ENCODE results near the gene KCNK15.
"Not testable (repeated sequence)": the region's sequence is repeated elsewhere in the genome, so short reads cannot be mapped to it uniquely, and the experiment has no call there.

KCNK15 gene

GRCh38 chr20:44745598-44746366 is at the start of gene KCNK15:
KCNK15 (plus strand) TSS chr20:44745865; CDS start chr20:44745911, 46 bp downstream.
- no peak for DNase-seq

GRCh38 chr20:44696315-44696714 is 49.4 kb upstream of the KCNK15 start:
- peak; percentile 34 for DNase-seq

GRCh38 chr20:44697041-44697440 is 48.6 kb upstream of the KCNK15 start:
- not testable (repeated sequence) for DNase-seq

GRCh38 chr20:44698351-44698750 is 47.3 kb upstream of the KCNK15 start:
- DNase-seq, result no peak

GRCh38 chr20:44700306-44700705 is 45.4 kb upstream of the KCNK15 start:
- DNase-seq, result no peak

- DNase-seq, result no peak
Observed at GRCh38 chr20:44701118-44701857, 44.4 kb upstream of the KCNK15 start.

- DNase-seq, result no peak
Observed at GRCh38 chr20:44701858-44702256, 43.8 kb upstream of the KCNK15 start.

- DNase-seq, result peak; percentile 83
Observed at GRCh38 chr20:44702776-44703175, 42.9 kb upstream of the KCNK15 start.

GRCh38 chr20:44703183-44703925 is 42.3 kb upstream of the KCNK15 start:
- DNase-seq, result no peak

GRCh38 chr20:44703956-44704488 is 41.6 kb upstream of the KCNK15 start:
- no peak for DNase-seq

- DNase-seq, result peak; percentile 82
Observed at GRCh38 chr20:44704551-44704971, 41.1 kb upstream of the KCNK15 start.

- no peak for DNase-seq
Observed at GRCh38 chr20:44705364-44706094, 40.1 kb upstream of the KCNK15 start.

- DNase-seq, result no peak
Observed at GRCh38 chr20:44706301-44707017, 39.2 kb upstream of the KCNK15 start.

- DNase-seq, result no peak
Observed at GRCh38 chr20:44707018-44707579, 38.6 kb upstream of the KCNK15 start.

- DNase-seq, result no peak
Observed at GRCh38 chr20:44709380-44709779, 36.3 kb upstream of the KCNK15 start.

- DNase-seq, result no peak
Observed at GRCh38 chr20:44709797-44710196, 35.9 kb upstream of the KCNK15 start.

GRCh38 chr20:44711237-44711636 is 34.4 kb upstream of the KCNK15 start:
- no peak for DNase-seq

GRCh38 chr20:44714102-44714700 is 31.5 kb upstream of the KCNK15 start:
- no peak for DNase-seq

- DNase-seq, result peak; percentile 68
Observed at GRCh38 chr20:44714701-44715498, 30.8 kb upstream of the KCNK15 start, which contains the start of gene CCN5. CCN5 (plus strand) TSS chr20:44715369; CDS start chr20:44715391, 22 bp downstream.

Data from HCEC 1CT (cell line).